GM23248 (cell line): ENCODE results near the gene DHDDS.

Experiments used
- EZH2 ChIP-seq: fragments of 200-600 bp; sonication (generic); IDR thresholded peaks from 2 replicates; pipeline ENCODE4 v1.6.1; 2018; ENCODE audit warnings: antibody characterized with exemption, mild to moderate bottlenecking; ENCODE audit not compliant: insufficient read depth, poor library complexity, severe bottlenecking
- EZH2phosphoT487 ChIP-seq: fragments of 200-600 bp; sonication (generic); IDR thresholded peaks from 2 replicates; pipeline ENCODE4 v1.6.1; 2018; ENCODE audit warnings: antibody characterized with exemption, moderate library complexity, mild to moderate bottlenecking, low read depth; ENCODE audit not compliant: insufficient read depth

- no peak for TF ChIP-seq EZH2
- TF ChIP-seq EZH2phosphoT487: no peak
These were observed 88.2 kb downstream of the DHDDS start for GRCh38 chr1:26520339-26520738.
